ENCODE measurements around the gene EIF4E1B.
A peak's percentile ranks its signal among the peaks of the same experiment; 100 is the strongest.
"Not testable (repeated sequence)": the region's sequence is repeated elsewhere in the genome, so short reads cannot be mapped to it uniquely, and the experiment has no call there.

The EIF4E1B gene, protein sequence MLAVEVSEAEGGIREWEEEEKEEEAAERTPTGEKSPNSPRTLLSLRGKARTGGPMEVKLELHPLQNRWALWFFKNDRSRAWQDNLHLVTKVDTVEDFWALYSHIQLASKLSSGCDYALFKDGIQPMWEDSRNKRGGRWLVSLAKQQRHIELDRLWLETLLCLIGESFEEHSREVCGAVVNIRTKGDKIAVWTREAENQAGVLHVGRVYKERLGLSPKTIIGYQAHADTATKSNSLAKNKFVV

DNA sequence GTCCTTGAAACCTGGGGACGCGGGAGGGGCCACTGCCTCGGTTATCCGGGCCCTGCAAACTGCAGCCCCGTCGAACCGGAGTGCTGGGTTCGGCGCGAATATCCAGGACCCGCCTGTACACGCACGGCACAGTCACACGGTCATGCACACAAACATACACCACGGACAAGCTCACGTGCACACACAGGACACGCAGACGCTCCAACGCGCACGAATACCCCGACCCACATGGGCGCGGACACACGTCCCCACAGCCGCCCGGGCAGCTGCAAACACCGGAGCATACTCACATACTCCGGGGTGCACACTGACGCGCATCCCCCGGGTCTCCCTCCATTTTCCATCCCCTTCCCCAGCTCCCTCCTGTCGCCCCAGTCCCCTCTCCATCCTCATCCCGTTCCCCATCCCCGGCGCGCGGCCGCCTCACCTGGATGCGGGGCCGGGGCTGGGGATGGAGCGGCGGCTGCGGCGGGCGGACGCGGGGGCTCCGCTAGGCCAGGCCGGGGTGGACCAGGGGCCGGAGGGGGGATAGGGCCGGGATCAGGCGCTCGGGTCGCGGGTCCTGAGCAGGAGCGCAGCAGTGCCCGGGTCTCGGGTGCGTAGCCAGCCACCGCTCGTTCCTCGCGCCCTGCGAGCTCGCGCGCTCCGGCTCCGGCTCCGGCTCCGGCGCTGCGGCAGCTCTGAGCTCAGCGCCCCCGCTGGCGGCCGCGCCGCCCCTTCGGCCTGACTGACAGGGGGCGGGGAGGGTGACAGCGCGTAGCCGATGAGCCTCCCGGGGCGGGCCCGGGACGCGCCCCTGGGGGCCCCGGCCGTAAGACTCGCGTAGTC is at the start of gene EIF4E1B, which contains the start of gene SNCB:
EIF4E1B (plus strand) TSS at position 823 of the 828 bp plus-strand sequence. CDS start 12,113 bp downstream, outside the sequence.
SNCB (minus strand) TSS at position 682 of the 828 bp plus-strand sequence. CDS start 880 bp downstream, outside the sequence.
- peak; percentile 61 for DNase-seq

DNA sequence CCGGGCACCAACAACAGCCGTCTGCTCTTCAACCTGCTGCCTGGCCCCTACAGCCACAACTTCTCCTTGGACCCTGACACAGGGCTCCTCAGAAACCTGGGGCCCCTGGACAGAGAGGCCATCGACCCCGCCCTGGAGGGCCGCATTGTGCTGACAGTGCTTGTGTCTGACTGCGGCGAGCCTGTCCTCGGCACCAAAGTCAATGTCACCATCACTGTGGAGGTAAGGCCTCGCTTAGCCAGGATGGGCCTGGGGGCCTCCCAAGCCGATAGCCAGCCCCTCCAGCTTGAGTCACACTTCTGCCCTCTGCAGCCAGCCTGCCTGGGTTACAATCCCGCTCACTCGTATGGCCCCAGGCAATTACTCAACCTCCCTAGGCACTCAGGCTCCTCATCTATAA is 49.1 kb upstream of the EIF4E1B start:
- DNase-seq = no peak

DNA sequence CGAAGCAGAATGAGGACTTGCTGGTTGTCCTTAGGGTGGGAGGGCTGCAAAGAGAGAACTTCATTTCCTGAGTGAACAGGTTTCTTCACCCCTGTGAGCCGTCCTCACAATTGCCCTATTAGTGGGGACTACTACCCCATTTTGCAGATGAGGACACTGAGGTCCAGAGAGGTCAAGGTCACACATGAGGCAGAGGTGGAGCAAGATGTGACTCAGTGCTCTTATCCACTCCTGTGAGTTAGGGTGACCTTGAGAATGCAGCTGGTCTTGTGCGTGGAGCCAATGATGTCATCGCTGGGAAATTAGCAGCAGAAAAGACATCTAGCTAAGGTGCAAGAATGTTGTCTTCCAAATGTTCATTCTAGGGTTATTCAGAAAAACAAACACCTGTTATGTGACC is 47.4 kb upstream of the EIF4E1B start:
- DNase-seq = no peak

DNA sequence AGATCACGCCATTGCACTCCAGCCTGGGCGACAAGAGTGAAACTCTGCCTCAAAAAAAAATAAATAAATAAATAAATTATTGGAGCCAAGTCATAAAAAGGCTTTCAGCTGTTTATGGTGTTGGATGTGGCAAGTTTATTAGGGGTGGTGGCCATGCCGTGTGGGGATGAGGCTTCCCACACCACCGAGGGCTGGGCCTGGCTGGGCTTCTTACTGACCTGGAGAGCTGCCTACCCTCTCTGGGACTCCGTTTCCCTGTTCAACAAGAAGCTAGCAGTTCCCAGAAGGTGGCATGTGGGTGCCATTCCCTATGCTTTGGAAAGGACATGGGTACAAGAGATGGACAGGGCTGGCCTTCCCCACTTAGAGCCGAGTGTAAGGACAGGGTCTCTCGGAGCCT is 43.1 kb upstream of the EIF4E1B start:
- no peak for DNase-seq

DNA sequence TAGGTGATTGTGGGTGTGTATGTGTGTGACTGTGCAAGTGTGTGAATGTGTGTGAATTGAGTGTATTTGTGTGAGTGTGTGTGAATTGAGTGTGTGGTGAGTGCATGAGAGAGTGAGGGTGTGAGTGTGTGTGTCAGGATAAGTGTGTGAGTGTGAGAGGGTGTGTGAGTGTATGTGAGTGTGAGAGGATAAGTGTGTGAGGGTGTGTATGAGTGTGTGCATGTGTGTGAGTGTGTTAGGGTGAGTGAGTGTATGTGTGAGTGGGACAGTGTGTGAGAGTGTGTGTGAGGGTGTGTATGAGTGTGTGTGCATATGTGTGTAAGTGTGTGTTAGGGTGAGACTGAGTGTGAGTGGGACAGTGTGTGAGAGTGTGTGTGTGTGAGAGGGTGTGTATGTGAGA is 42.2 kb upstream of the EIF4E1B start:
- no peak for DNase-seq

DNA sequence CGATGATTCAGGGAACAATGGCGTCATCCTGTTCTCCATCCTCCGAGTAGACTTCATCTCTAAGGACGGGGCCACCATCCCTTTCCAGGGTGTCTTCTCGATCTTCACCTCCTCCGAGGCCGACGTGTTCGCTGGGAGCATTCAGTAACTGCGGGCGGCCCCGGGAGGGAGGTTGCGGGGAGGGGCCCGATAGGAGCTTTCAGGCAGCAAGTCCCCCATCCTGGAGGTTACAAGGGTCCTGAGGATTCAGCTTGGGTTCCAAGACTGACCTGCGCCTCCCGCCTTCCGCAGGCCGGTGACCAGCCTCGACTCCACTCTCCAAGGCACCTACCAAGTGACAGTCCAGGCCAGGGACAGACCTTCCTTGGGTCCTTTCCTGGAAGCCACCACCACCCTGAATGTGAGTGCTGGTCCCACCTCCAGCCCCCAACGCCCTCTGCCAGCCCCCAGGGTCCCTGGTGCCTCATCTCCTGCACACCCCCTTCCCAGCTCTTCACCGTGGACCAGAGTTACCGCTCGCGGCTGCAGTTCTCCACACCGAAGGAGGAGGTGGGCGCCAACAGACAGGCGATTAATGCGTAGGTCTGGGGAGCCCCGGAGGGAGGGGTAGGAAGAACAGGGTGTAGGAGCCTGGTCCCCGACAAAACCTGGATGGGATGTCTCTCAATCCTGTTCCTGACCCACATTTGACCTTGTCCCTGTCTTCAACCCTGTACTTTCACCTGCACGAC is 41.3 kb upstream of the EIF4E1B start:
- DNase-seq = no peak

DNA sequence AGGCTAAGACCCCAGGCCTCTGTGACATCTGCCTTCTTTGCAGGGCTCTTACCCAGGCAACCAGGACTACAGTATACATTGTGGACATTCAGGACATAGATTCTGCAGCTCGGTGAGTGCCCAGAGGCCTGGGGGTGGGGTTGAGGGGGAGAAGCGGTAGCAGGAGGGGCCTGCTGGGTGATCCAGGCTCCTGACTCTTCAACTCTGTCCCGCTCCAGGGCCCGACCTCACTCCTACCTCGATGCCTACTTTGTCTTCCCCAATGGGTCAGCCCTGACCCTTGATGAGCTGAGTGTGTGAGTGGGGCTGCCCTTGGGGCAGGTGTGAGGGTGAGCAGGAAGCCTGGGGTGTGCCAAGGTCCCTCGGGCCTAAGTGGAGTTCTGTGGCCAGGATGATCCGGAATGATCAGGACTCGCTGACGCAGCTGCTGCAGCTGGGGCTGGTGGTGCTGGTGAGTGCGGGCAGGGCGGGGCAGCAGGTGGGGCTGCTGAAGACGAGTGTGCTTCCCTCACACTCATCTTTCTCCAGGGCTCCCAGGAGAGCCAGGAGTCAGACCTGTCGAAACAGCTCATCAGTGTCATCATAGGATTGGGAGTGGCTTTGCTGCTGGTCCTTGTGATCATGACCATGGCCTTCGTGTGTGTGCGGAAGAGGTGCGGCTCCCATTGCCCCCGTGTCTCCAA is 40.3 kb upstream of the EIF4E1B start:
- no peak for DNase-seq

DNA sequence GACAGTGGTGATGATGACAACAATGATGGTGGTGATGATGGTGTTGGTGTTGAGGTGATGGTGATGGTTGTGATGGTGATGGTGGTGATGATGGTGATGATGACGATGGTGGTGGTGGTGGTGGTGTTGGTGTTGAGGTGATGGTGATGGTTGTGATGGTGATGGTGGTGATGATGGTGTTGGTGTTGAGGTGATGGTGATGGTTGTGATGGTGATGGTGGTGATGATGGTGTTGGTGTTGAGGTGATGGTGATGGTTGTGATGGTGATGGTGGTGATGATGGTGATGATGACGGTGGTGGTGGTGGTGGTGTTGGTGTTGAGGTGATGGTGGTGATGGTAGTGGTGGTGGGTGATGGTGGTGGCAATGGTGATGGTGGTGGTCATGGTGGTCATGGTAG is 38.8 kb upstream of the EIF4E1B start:
- DNase-seq = not testable (repeated sequence)

DNA sequence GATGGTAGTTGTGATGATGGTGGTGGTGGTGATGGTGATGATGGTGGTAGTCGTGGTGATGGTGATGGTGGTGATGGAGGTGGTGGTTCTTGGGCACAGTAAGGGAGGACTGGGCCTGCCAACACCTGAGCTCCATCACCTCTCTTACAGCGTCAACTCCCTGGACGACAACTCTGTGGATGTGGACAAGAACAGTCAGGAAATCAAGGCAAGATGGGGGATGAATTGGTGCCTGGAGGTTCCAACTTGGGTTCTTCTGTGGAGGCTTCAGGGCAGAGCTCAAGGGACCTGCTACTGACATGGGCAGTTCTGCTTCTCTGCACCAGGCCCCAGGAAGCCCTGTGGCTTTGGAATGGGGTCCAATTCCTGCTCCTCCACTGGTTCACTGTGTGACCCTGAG is 37.9 kb upstream of the EIF4E1B start:
- DNase-seq = no peak

DNA sequence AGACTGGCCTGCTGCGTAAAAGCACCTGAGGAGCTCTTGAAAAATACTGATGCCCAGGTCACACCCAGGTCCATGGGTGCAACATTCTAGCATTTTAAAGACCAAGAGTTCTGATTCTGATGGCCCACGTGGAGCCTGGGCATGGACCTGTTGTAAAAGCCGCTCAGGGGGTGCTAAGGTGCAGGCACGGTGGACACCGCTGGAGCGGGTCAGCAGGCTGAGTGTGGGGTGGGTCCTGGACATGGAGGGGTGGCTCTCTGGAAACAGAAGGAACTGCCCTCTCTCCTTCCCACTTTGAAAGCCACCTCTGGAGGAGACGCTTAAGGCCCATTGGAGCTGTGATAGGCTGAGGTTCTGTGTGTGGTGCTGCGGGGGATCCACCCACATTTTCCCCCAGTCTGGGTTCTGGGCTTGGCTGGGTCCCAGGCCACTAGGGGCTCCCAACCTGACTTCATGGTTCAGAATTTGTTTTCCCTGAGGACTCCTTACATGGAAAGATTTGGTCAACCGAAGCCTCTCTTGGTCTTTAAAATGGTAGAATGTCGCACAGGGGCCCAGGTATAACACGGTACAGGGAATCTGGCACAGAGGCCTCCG is 37.1 kb upstream of the EIF4E1B start:
- DNase-seq = no peak

DNA sequence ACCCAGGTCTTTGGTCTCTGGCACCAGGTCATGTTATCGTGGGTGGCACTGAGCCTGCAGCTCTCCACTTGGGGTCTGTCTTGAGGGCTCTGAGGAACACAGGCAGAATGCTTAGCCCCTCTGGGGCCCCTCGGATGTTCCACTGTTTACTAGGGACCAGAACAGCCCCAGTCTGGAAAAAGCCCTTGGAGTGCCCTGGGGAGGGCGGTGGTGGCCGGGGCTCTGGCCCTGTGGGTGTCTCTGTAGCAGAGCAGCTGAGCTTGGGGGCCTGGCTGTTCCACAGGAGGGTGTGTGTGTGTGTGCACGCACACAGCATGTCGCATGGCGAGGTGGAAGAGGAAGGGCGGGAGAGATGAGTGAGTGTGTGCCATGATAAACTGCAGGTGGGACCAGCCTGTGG is 35.9 kb upstream of the EIF4E1B start:
- no peak for DNase-seq

DNA sequence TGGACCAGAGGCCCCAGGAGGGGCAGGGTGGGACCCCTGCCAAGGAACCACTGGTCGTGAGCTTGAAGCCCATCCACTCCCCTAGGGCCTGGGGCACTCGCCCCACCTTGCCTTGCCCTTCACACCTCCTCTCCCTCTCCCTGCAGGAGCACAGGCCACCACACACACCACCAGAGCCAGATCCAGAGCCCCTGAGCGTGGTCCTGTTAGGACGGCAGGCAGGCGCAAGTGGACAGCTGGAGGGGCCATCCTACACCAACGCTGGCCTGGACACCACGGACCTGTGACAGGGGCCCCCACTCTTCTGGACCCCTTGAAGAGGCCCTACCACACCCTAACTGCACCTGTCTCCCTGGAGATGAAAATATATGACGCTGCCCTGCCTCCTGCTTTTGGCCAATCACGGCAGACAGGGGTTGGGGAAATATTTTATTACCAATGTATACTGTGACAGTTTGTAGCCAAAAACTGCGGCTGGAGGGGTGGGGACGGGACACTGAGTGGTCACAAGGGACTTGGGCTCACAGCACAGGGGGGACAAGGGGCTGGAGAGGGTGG is 35.0 kb upstream of the EIF4E1B start:
- no peak for DNase-seq

DNA sequence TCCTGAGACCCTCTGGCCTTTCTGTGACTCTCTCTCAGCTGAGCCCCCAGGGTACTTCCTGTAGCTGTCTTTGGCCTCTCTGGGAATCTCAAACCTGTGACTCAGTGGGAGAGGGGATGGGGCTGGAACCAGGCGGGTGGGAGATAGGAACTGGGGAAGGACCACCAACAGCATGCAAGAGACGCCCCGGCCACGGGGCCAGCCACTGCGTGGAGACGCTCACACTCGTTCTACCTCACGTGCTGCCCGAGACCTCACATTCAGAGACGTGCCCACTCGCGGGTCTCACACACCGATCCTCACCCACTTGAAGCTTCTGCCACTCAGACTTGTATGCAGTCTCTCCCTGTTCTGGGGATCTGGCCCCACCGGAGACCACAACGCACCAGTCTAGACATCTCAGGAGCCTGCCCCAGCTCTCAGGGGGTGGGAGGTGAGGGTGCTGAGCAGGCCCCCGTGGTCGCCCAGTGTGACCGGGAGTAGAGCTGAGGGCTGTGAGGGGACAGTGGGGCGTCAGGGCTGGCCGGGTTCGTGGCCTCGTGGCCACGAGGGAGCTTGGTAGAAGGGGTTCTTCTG is 34.3 kb upstream of the EIF4E1B start:
- no peak for DNase-seq

DNA sequence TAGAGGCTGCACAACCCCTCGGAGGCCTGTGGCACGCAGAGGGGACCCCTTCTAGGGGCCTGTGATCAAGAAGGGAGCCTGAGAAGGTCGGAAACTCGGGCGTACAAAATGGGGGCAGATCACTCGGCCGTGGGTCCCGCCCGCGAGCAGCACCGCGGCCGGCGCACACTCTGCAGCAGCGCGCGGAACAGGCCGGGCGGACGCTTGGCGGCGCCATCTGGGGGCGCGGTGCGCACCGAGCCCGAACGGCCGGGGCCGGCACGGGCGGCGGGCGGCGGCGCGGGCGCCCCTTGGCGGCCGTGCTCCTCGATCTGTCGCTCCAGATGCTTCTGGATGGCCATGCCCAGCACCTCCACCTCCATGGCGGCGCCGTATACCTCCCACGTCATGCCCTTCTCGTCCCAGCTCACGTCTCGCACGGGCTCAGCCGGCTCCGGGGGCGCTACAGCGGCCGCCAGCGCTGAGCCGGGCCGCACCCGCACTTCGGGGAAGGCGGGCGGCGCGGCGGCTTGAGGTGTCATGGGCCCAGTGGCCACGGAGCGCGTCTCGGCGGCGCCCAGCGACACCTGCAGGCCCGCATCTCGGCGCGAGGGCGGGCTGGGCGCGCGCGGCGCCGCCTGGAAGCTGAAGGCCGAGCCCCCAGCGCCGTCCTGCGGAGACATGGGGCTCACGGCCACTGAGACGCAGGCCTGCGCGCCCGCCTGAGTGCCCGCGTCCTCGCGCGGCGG is 33.6 kb upstream of the EIF4E1B start:
- peak; percentile 70 for DNase-seq

DNA sequence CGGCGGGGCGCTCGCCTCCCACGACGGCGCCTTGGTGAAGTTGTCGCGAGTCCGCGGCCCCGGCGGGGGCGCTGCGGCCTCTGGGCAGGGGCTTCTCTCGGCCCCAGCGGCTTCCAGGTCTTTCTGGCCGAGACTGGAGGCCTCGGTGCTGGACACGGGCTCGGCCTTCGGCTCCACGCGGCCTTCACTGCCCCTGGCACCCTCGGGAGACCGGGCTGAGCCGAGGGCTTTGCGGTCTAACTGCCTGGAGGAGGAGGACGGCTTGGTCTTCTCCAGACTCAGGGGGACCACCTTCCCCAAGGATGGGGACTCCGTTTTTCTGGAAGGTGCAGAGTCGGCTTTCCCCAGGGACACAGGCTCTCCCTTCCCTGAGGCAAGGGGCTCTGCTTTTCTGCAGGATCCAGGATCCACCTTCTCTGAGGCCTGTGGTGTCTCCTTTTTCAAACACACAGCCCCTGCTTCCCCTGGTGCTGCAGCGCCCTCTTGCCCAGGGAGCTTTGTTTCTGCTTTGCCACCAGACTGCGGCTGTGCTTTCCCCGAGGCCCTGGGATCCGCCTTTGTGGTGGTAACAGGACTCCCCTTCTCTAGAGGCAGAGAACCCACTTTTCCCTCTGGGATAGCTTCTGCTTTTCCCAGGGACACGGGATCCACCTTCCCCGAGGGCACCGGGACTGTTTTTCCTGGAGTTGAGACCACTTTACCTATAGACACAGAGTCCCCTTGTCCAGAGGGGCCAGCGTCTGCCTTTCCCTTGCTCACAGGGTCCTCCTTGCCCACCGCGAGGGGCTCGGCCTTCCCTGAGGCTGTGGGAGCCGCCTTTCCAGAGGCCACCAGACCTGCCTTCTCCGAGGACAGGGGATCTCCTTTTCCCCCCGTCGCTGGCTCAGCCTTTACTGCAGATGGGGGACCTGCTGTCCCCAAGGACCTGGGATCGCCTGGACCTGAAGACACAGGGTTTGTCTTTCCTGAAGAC is 32.8 kb upstream of the EIF4E1B start:
- no peak for DNase-seq

DNA sequence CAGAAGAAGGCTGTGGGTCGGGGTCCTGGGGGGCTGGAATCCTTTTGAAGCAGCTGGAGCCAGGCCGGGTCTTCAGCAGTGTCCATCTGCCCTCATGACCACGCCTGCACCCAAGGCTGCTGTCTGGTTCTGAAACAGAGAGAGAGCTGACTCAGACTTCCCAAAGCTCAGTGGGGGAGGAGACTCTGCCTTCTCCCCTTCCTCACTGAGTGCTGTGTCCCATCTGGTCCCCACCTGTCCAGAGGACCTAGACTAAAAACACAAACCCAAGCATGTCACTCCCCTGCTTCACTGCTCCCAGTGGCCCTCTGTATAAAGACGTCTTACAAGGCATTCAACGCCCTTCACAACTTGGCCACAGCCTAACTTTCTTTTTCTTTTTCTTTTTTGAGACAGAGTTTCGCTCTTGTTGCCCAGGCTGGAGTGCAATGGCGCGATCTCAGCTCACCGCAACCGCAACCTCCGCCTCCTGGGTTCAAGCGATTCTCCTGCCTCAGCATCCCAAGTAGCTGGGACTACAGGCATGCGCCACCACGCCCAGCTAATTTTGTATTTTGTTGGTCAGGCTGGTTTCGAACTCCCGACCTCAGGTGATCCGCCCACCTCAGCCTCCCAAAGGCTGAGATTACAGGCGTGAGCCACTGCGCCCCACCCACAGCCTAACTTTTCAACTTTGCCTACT is 30.6 kb upstream of the EIF4E1B start:
- not testable (repeated sequence) for DNase-seq

DNA sequence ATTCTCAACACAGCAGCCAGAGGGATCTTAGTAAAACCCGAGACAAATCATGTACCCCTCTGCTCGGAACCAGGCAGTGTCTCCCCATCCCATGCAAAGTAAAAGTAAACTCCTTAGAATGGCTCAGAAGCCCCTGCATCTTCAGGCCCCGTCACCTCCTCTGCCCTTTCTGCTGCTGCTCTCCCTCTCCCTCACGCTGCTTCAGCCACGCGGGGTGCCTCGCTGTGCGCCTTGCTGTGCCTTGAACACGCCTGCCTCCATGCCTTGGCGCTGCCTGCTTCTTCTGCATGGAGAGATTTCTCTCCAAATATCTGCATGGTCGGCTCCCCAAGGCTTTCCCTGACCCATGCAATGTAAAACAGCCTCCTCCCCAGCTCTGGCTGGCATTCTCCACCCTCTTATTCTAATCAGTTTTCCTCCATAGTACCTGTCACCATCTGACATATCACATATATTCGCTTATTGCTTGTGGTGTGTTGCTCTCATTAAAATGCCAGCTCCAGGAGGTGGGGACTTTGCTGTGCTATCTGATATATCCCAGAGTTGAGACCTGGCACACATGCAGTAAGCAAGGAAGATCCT is 28.5 kb upstream of the EIF4E1B start:
- no peak for DNase-seq

DNA sequence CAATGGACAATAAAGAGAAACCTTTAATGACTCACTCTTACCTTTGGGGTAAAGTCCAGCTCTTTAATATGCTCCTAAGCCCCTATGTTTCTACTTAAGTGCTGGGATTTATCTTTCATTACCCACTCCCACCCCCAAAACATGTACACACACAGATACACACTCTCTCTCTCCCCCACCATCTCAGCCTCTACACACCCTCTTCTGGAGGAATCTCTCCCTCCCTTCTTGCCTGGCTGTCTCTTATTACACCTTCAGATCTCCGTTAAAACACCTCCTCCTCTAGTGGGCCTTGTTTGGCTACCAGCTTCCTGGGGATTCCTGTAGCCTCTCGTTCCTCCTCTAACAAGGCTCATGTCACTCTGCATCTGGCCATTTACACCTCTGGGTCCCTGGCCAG is 27.4 kb upstream of the EIF4E1B start:
- no peak for DNase-seq

DNA sequence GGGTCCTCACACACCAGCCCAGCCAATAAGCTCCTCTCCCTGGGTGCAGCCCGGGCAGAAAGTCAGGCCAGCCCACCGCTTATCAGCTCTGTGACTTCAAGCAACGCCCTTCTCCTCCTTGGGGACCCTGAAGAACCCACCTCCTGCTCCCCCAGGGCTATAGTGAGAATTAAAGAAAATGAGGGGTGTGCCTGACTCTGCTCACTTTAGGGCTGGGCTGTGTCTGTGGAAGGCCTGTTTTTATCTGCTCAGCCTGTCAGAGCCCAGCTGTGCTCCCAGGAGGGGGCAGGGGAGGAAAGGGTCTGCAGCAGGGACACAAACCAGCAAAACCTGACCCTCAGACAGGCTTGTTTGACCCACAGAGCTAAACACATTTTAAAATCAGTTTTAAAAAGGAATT is 24.4 kb upstream of the EIF4E1B start:
- no peak for DNase-seq

Data from activated naive CD4-positive, alpha-beta T cell treated with anti-CD3 and anti-CD28 coated beads, Interleukin-2, amount 50 U/mL, for 16 hours (primary cell).